HG02970 (cell line): ENCODE results near the gene ATP13A3.

ENCODE experiments used
- ATAC-seq: cut with Tn5 transposase; IDR thresholded peaks from one replicate; pipeline ENCODE4 v1.9.1; 2021; ENCODE audit warnings: mild to moderate bottlenecking, moderate library complexity, moderate number of reproducible peaks; ENCODE audit not compliant: unreplicated experiment, low FRiP score

Gene ATP13A3

GRCh38 chr3:194397757-194398312 lies 89.0 kb downstream of the ATP13A3 start:
- ATAC-seq: no peak

- no peak for ATAC-seq
Measured at GRCh38 chr3:194396859-194397756, 89.7 kb downstream of the ATP13A3 start.

- ATAC-seq: no peak
Measured at GRCh38 chr3:194396539-194396858, 90.3 kb downstream of the ATP13A3 start.

- no peak for ATAC-seq
Measured at GRCh38 chr3:194395778-194396538, 90.8 kb downstream of the ATP13A3 start.

- ATAC-seq: no peak
Measured at GRCh38 chr3:194395212-194395611, 91.6 kb downstream of the ATP13A3 start.

GRCh38 chr3:194392576-194392975 lies 94.2 kb downstream of the ATP13A3 start:
- ATAC-seq: no peak

- ATAC-seq: no peak
Measured at GRCh38 chr3:194390835-194391234, 96.0 kb downstream of the ATP13A3 start.

- ATAC-seq: no peak
Measured at GRCh38 chr3:194389269-194389668, 97.5 kb downstream of the ATP13A3 start.

- ATAC-seq: no peak
Measured at GRCh38 chr3:194387926-194388418, 98.8 kb downstream of the ATP13A3 start.

GRCh38 chr3:194387276-194387675 lies 99.5 kb downstream of the ATP13A3 start:
- ATAC-seq: no peak

- ATAC-seq: no peak
Measured at GRCh38 chr3:194386648-194387047, 100.2 kb downstream of the ATP13A3 start.

- no peak for ATAC-seq
Measured at GRCh38 chr3:194386066-194386465, 100.7 kb downstream of the ATP13A3 start.

GRCh38 chr3:194384569-194385001 lies 102.2 kb downstream of the ATP13A3 start:
- no peak for ATAC-seq

- ATAC-seq: no peak
Measured at GRCh38 chr3:194384156-194384555, 102.6 kb downstream of the ATP13A3 start.

GRCh38 chr3:194383276-194383940 lies 103.4 kb downstream of the ATP13A3 start:
- ATAC-seq: no peak

GRCh38 chr3:194382892-194383223 lies 103.9 kb downstream of the ATP13A3 start:
- ATAC-seq: no peak

- no peak for ATAC-seq
Measured at GRCh38 chr3:194382196-194382891, 104.5 kb downstream of the ATP13A3 start.

GRCh38 chr3:194381460-194381875 lies 105.3 kb downstream of the ATP13A3 start:
- ATAC-seq: no peak

GRCh38 chr3:194380326-194380725 lies 106.5 kb downstream of the ATP13A3 start:
- ATAC-seq: no peak

- ATAC-seq: no peak
Measured at GRCh38 chr3:194379651-194380050, 107.2 kb downstream of the ATP13A3 start.
